ENCODE results near the gene WDR64.
A peak's percentile ranks its signal among the peaks of the same experiment; 100 is the strongest.

Gene WDR64

DNA sequence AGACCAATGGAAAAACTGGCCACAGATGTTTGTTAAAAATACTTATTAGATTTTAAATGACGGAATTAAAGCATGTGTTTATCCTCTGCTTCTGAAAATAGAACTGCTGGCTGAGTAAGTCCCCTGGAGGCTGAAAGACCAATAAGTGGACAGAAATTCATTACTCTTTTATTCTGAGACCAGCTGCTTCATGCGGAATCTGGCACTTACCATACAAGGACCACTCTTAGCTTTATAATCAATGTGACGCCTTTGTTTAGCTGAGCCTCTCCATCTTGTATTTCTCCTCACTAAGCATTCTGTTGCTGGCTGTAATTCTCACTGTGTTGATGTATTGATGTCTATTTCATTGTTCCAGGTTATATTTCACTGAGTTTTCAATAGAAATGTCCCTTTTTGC, 189.6 kb downstream of the WDR64 start:
- H3K27me3 ChIP-seq (ENCODE audit: control insufficient read depth, insufficient read depth, low read length), result no peaks in the 10 kb centered on the region
- no peaks in the 10 kb centered on the region for H3K4me1 ChIP-seq (ENCODE audit: control insufficient read depth, insufficient read depth, low read length)
- no peaks in the 10 kb centered on the region for H3K36me3 ChIP-seq (ENCODE audit: control insufficient read depth, insufficient read depth, low read length)
- no peak overlapping the region for H3K4me3 ChIP-seq (ENCODE audit: low read length)
- H3K9me3 ChIP-seq (ENCODE audit: control insufficient read depth, low read length), result no peaks in the 10 kb centered on the region
- no peak overlapping the region for H3K9ac ChIP-seq (ENCODE audit: low read length)

DNA sequence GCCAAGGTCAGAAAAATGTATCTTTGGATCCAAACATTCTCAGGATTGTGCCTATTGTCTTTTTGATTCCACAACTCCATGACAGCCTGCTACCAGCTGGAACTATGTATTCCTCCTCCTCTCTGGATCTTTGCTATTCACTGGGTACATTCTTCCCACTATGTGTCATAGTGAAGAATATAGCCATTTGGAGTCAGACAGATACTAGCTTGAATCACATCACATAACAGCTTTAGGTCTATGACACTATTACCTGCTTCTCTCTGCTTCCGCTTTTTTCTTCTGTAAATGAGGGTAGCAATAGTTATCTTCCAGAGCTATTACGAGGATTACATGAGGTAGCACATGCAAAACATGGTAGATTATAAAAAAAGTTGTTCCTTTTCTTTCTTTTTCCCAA, 190.5 kb downstream of the WDR64 start:
- no peak overlapping the region for H3K4me3 ChIP-seq (ENCODE audit: low read length)
- no peak overlapping the region for H3K9ac ChIP-seq (ENCODE audit: low read length)
- no peaks in the 10 kb centered on the region for H3K4me1 ChIP-seq (ENCODE audit: control insufficient read depth, insufficient read depth, low read length)
- no peaks in the 10 kb centered on the region for H3K27me3 ChIP-seq (ENCODE audit: control insufficient read depth, insufficient read depth, low read length)
- H3K36me3 ChIP-seq (ENCODE audit: control insufficient read depth, insufficient read depth, low read length), result no peaks in the 10 kb centered on the region
- H3K9me3 ChIP-seq (ENCODE audit: control insufficient read depth, low read length), result no peaks in the 10 kb centered on the region

DNA sequence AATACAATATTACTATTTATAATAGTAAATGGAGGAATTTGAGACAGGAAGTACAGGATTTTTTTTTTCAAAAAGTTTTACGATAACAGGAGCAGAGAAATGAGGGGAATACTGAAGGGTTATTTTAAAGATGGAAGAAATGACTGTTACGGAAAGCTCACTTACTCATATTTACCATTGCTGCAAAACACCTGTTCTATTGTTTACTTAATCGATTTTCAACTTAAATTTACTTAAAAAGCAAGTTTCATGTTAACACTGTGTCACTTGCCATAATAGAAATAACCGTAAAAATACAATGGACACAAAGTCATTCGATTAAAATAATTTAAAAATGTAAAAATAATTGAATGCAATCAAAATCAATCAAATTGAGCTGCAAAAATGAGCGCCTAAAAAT, 192.5 kb downstream of the WDR64 start:
- Histone ChIP-seq H3K4me1 (ENCODE audit: control insufficient read depth, insufficient read depth, low read length) (peaks cover 5% of the 10 kb centered on the region), H3K4me3 (ENCODE audit: low read length) (no peak overlapping the region), H3K27me3 (ENCODE audit: control insufficient read depth, insufficient read depth, low read length) (no peaks in the 10 kb centered on the region), H3K9me3 (ENCODE audit: control insufficient read depth, low read length) (no peaks in the 10 kb centered on the region), H3K9ac (ENCODE audit: low read length) (no peak overlapping the region), H3K36me3 (ENCODE audit: control insufficient read depth, insufficient read depth, low read length) (no peaks in the 10 kb centered on the region)

DNA sequence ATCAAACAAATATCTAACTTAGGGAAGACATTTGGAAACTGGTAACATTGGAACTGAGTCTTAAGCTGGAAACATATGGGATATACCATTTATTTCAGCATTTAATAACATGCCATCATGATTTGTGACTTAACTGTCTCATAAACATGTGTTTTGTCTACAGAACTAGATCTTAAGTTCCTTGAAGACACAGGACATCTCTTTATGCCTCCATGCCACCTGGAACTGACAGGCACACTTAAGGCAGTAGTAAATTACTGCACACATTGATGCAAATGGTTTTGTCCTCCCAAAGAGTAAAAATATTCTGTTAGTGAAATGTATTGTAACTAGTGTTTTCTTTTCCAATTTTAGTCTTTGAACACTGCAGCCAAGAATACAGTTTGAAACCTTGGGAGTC, 194.3 kb downstream of the WDR64 start:
- Histone ChIP-seq H3K36me3 (ENCODE audit: control insufficient read depth, insufficient read depth, low read length) (no peaks in the 10 kb centered on the region), H3K4me3 (ENCODE audit: low read length) (no peak overlapping the region), H3K9ac (ENCODE audit: low read length) (no peak overlapping the region), H3K9me3 (ENCODE audit: control insufficient read depth, low read length) (no peaks in the 10 kb centered on the region), H3K27me3 (ENCODE audit: control insufficient read depth, insufficient read depth, low read length) (no peaks in the 10 kb centered on the region), H3K4me1 (ENCODE audit: control insufficient read depth, insufficient read depth, low read length) (peaks cover 5% of the 10 kb centered on the region)

- Histone ChIP-seq H3K4me1 (ENCODE audit: control insufficient read depth, insufficient read depth, low read length) (peaks cover 5% of the 10 kb centered on the region), H3K27me3 (ENCODE audit: control insufficient read depth, insufficient read depth, low read length) (no peaks in the 10 kb centered on the region), H3K9ac (ENCODE audit: low read length) (peak overlapping the region; percentile 68), H3K36me3 (ENCODE audit: control insufficient read depth, insufficient read depth, low read length) (no peaks in the 10 kb centered on the region), H3K9me3 (ENCODE audit: control insufficient read depth, low read length) (no peaks in the 10 kb centered on the region), H3K4me3 (ENCODE audit: low read length) (no peak overlapping the region)
Observed at GRCh38 chr1:241846862-241847539, 194.9 kb downstream of the WDR64 start.

- peak overlapping the region; percentile 68 for H3K9ac ChIP-seq (ENCODE audit: low read length)
- H3K36me3 ChIP-seq (ENCODE audit: control insufficient read depth, insufficient read depth, low read length), result no peaks in the 10 kb centered on the region
- H3K4me3 ChIP-seq (ENCODE audit: low read length), result peak overlapping the region; percentile 83
- H3K9me3 ChIP-seq (ENCODE audit: control insufficient read depth, low read length), result no peaks in the 10 kb centered on the region
- no peaks in the 10 kb centered on the region for H3K27me3 ChIP-seq (ENCODE audit: control insufficient read depth, insufficient read depth, low read length)
- H3K4me1 ChIP-seq (ENCODE audit: control insufficient read depth, insufficient read depth, low read length), result peaks cover 5% of the 10 kb centered on the region
Observed at GRCh38 chr1:241847540-241847795, 195.4 kb downstream of the WDR64 start.

GRCh38 chr1:241847796-241848685, 196.0 kb downstream of the WDR64 start, which contains the start of gene EXO1:
Gene EXO1 (plus strand): TSS chr1:241848204. CDS start chr1:241850426, 2,222 bp downstream.
- H3K27me3 ChIP-seq (ENCODE audit: control insufficient read depth, insufficient read depth, low read length), result no peaks in the 10 kb centered on the region
- H3K4me3 ChIP-seq (ENCODE audit: low read length), result peak within 1 kb of the TSS; percentile 83
- H3K36me3 ChIP-seq (ENCODE audit: control insufficient read depth, insufficient read depth, low read length), result no peaks in the 10 kb centered on the region
- peak within 1 kb of the TSS; percentile 68 for H3K9ac ChIP-seq (ENCODE audit: low read length)
- H3K9me3 ChIP-seq (ENCODE audit: control insufficient read depth, low read length), result no peaks in the 10 kb centered on the region
- peaks cover 5% of the 10 kb centered on the region for H3K4me1 ChIP-seq (ENCODE audit: control insufficient read depth, insufficient read depth, low read length)

GRCh38 chr1:241848686-241849344, 196.7 kb downstream of the WDR64 start:
- Histone ChIP-seq H3K9me3 (ENCODE audit: control insufficient read depth, low read length) (no peaks in the 10 kb centered on the region), H3K27me3 (ENCODE audit: control insufficient read depth, insufficient read depth, low read length) (no peaks in the 10 kb centered on the region), H3K4me3 (ENCODE audit: low read length) (peak overlapping the region; percentile 83), H3K9ac (ENCODE audit: low read length) (no peak overlapping the region), H3K4me1 (ENCODE audit: control insufficient read depth, insufficient read depth, low read length) (peaks cover 5% of the 10 kb centered on the region), H3K36me3 (ENCODE audit: control insufficient read depth, insufficient read depth, low read length) (no peaks in the 10 kb centered on the region)

- Histone ChIP-seq H3K9ac (ENCODE audit: low read length) (no peak overlapping the region), H3K4me3 (ENCODE audit: low read length) (no peak overlapping the region), H3K4me1 (ENCODE audit: control insufficient read depth, insufficient read depth, low read length) (peaks cover 5% of the 10 kb centered on the region), H3K27me3 (ENCODE audit: control insufficient read depth, insufficient read depth, low read length) (no peaks in the 10 kb centered on the region), H3K36me3 (ENCODE audit: control insufficient read depth, insufficient read depth, low read length) (no peaks in the 10 kb centered on the region), H3K9me3 (ENCODE audit: control insufficient read depth, low read length) (no peaks in the 10 kb centered on the region)
Observed at GRCh38 chr1:241849345-241849695, 197.2 kb downstream of the WDR64 start.
